Ureter (tissue), 1 donor: ENCODE data around the gene ASTN2. TPM values are rescaled to one million over a fixed set of nuclear protein-coding genes. Genes with fewer than 3 reads are reported as not detected.

Experiments
- DNase-seq: peaks from one replicate; pipeline ENCODE4 v3.0.0-alpha.2; 2020; ENCODE audit warnings: low spot score
- total RNA-seq: library from RNA; stranded (reverse); gene quantifications from one replicate; pipeline ENCODE4 v1.2.4, GENCODE V29; 2023
- donor health status: DM: yes; HTN: yes; CAD: no.

Gene ASTN2
- total RNA-seq, 1 donor from 2014 or later = 19.6 TPM

GRCh38 chr9:117250610-117251215, 164.1 kb downstream of the ASTN2 start:
- no peak for DNase-seq

DNA sequence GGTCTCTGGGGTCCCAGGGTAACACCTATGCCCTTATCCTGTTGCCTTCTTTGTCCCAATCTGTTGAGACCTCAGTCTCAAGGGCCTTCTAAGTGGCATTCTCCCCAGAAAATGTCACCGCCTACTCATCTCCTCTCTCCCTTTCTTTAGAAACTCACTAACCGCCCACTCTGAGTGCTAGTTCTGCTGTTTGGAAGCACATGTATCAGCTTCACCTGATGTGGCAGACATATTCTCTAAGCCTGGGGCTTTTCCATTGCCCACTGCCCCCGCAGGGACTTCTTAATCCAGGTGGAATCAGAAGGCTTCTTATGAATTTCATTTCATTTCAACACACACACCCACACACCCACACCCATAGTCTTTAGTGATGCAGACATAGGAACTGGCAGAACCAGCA, 165.1 kb downstream of the ASTN2 start:
- no peak for DNase-seq

- no peak for DNase-seq
These were observed 167.6 kb downstream of the ASTN2 start for GRCh38 chr9:117247266-117247665.

- DNase-seq = no peak
These were observed 169.6 kb downstream of the ASTN2 start for GRCh38 chr9:117245175-117245829.

- no peak for DNase-seq
These were observed 172.8 kb downstream of the ASTN2 start for GRCh38 chr9:117242082-117242481.

DNA sequence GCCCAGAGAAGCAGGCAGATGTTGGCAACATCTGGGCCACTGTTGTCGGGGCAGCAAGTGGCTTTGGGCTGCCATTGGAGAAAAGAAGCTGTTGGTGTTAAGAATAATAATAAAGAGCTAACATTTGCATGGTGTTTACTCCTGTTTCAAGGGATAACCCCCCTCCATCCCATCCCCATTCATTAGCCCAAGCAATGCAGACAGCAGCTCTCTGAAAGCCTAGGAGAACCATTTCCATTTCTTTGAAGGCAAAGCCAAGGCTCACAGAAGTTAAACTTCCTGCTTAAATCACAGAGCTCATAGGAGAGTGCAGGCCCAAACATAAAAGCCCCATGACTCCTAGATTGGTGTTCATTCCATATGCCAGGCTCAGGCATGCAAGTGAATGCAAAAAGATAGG, 175.4 kb downstream of the ASTN2 start:
- DNase-seq = no peak

DNA sequence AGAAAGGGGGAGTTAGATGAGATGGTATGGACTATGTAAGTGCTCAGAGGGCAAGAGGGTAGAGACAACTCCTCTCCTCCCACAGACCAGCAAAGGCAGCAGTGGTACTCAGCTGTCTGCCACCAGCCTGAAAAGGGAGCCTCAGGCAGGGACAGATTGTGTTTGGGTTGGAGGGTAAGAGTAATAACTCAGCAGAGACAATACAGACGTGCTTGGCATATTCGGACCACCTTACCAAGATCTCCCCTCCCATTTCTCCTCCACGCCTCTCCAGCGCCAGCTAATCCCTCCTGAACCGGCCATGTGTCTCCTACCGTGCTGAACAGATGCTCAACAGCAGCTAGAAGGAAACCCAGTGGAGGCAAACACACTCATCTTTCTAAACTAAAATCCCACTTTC, 180.8 kb downstream of the ASTN2 start:
- DNase-seq = no peak

DNA sequence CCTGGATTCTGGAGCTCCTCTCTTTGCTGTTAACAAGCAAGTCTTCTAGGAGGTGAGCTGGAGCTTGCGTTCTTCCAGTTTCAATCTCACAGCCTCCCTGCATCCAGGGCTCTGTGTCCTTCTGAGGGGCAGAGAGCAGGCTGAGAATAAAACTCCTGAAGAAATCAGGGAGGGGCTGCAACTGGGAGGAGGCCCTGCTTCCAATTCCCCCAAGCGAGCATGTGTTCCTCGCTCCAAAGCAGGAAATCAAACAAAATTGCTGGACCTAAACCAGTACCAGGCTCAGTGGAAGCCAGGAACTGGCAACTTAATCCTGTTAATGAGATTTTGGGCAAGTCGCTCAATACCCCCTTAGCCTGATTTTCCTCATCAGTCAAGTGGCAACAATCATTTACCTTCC, 181.8 kb downstream of the ASTN2 start:
- no peak for DNase-seq

- DNase-seq = no peak
These were observed 182.6 kb downstream of the ASTN2 start for GRCh38 chr9:117232281-117232680.

DNA sequence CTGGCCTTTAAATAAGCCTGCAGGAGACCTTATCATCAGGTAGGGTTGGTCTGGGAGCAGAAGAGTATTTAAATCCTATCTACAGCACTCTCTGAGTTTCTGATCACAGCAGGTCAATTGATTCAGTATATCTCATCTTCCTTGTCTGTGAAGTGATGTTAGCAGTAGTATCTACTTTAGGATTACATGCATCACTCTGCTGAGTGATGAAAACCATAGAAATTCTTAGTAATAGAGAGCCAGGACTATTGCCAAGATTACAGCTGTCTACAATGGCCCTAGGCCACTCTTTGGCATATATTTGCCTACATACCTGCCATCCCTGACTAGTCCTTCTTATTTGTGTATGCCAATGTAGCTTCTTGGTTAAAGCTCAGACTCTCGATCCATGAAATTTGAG, 183.8 kb downstream of the ASTN2 start:
- DNase-seq = no peak

- DNase-seq = no peak
These were observed 190.2 kb downstream of the ASTN2 start for GRCh38 chr9:117224695-117225094.

DNA sequence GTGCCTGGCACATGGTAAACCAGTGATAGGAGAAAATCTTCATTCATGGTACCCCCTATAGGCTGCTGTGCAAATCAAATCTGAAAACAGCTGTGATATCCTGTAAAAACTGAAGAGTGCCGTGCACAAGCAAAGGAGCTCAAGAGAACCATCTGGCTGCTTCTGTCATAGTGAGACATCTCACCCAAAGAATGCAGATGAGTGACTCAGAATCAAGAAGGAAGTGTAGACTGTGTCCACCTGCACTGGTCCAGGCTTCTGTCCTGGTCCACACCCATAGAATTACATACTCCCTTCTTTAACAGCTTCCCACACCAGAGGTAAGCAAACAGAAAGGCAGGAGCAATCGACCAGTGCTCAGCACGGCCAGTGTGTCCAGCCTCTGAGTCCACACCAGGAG, 195.9 kb downstream of the ASTN2 start:
- DNase-seq = no peak

- DNase-seq = no peak
These were observed 200.4 kb downstream of the ASTN2 start for GRCh38 chr9:117214416-117214815.

GRCh38 chr9:117211280-117211679, 203.6 kb downstream of the ASTN2 start:
- DNase-seq = no peak

- DNase-seq = no peak
These were observed 209.1 kb downstream of the ASTN2 start for GRCh38 chr9:117205806-117206205.

GRCh38 chr9:117204971-117205370, 209.9 kb downstream of the ASTN2 start:
- no peak for DNase-seq

DNA sequence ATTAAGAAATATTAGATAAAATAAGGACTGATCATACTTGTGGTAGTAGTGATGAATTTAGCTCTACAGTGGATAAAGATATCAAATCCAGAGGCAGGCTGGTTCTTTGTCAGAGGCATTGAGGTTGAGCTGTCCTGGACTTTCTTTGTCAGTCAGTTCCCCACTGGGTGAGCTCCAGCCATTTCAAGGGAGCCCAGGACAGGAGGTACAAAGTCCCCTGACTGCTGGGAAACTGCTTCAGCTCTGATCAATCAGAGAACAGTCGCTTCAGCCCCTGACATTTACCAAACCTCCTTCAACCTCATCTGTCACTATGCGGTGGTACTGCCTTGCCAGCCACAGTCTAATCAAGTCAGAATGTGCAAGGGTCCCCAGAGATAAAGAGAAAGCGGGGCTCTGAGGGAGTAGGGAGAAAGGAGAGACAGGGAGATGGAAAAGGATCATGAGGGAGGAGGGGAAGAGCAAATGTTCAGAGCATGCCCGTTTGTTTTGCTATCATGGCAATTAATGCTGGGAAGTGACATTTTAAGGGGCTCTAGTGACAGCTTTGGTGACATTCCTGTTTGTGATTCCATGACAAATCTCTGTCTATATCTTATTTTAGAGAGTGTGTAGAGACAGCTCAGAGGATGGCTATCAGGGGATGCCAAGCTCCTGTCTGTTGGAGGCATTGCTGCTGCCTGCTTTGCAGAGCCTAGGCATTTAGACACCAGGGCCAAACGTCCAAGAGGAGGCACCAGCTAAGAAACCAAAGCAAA, 223.2 kb downstream of the ASTN2 start:
- DNase-seq = no peak

- DNase-seq = no peak
These were observed 225.7 kb downstream of the ASTN2 start for GRCh38 chr9:117189121-117189520.

- no peak for DNase-seq
These were observed 226.5 kb downstream of the ASTN2 start for GRCh38 chr9:117188394-117188793.

DNA sequence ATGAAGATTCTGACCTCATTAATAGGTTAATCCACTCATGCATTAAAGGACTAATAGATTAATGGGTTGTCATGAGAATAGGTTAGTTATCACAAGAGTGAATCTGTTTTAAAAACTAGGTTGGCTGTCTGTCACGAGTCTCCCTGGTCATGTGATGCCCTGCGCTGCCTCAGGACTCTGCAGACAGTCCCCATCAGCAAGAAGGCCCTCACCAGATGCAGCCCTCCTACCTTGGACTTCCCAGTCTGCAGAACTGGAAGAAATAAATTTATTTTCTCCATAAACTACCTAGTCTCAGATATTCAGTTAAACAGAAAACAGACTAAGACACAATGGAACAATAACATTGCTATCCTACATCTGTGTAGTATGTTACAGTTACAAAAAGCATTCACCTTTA, 227.4 kb downstream of the ASTN2 start:
- DNase-seq = no peak

GRCh38 chr9:117184173-117184572, 230.7 kb downstream of the ASTN2 start:
- no peak for DNase-seq

GRCh38 chr9:117182046-117182445, 232.8 kb downstream of the ASTN2 start:
- no peak for DNase-seq

DNA sequence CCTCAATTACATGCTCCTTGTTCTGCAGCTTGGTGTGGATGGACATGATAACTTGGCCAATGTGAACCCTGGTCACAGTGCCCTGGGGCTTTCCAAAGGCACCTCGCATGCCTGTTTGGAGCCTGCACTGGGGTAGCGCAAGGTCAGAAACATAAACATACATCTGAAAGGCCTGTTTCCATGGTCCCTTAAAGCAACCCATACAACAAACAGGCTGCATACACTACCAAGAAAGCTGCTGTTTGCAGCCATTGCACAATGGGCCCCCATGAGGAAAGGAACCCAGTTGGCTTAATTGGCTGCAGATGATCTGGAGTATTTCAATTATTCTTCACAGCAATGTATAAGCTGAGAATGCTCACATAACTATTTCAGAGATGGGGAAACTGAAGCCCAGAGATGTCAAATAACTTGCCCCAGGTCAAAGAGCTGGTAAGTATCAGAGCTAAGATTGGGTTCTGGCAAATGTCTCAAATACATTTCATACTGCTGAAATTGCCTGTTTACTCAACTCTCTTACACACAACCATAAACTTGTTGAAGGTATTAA, 233.9 kb downstream of the ASTN2 start:
- no peak for DNase-seq
